ENCODE measurements around the gene ATF3. TPM values are rescaled to one million over a fixed set of nuclear protein-coding genes. Genes with fewer than 3 reads are reported as not detected.

Gene ATF3
- total RNA-seq, 2 experiments from 2014 or later, result 10.4 to 12.7 TPM

GRCh38 chr1:212615201-212615470 is 6.6 kb downstream of the ATF3 start:
- no peaks in the 10 kb centered on the region for H3K9me3 ChIP-seq (ENCODE audit: control insufficient read depth in 1 of 2, insufficient read depth in 1 of 2, low read length in 2 of 2)
- H3K4me3 Mint-ChIP-seq, result no peak overlapping the region
- no peak for TF ChIP-seq CTCF (IDR thresholded peaks at IDR 0.05)
- peaks cover 5% of the 10 kb centered on the region for H3K4me1 Mint-ChIP-seq (ENCODE audit: low read depth)
- H3K27ac ChIP-seq (ENCODE audit: low read depth in 1 of 2, low read length in 2 of 2), result no peak overlapping the region
- peaks cover 8 to 9% of the 10 kb centered on the region in 2 experiments for H3K27me3 ChIP-seq (ENCODE audit: control insufficient read depth in 1 of 2, insufficient read depth in 2 of 2, low read length in 2 of 2)
- no peak for ATAC-seq (ENCODE audit: poor library complexity)
- no peaks in the 10 kb centered on the region for H3K36me3 ChIP-seq (ENCODE audit: insufficient read depth, low read length)
- intact Hi-C loops (cut with DNase I, micrococcal nuclease), result no loop called here
- no peak overlapping the region for H3K27ac Mint-ChIP-seq
- DNase-seq, result no peak
- ChIA-PET CTCF (no interaction called here), POLR2A (no interaction called here)
- H3K9me3 Mint-ChIP-seq, result no peaks in the 10 kb centered on the region
- no peaks in the 10 kb centered on the region for H3K4me1 ChIP-seq (ENCODE audit: insufficient read depth, low read length)
- H3K4me3 ChIP-seq (ENCODE audit: low read length), result no peak overlapping the region
- peaks cover 1% of the 10 kb centered on the region for H3K36me3 Mint-ChIP-seq (ENCODE audit: low read depth)
- H3K27me3 Mint-ChIP-seq, result peaks cover 25% of the 10 kb centered on the region

GRCh38 chr1:212618466-212619210 is 10.1 kb downstream of the ATF3 start:
- intact Hi-C loops (cut with DNase I, micrococcal nuclease), result no loop called here
- H3K27me3 Mint-ChIP-seq, result no peaks in the 10 kb centered on the region
- Histone ChIP-seq H3K9me3 (ENCODE audit: control insufficient read depth in 1 of 2, insufficient read depth in 1 of 2, low read length in 2 of 2) (no peaks in the 10 kb centered on the region), H3K27me3 (ENCODE audit: control insufficient read depth in 1 of 2, insufficient read depth in 2 of 2, low read length in 2 of 2) (no peaks in the 10 kb centered on the region), H3K4me3 (ENCODE audit: low read length) (no peak overlapping the region), H3K4me1 (ENCODE audit: insufficient read depth, low read length) (no peaks in the 10 kb centered on the region), H3K36me3 (ENCODE audit: insufficient read depth, low read length) (no peaks in the 10 kb centered on the region), H3K27ac (ENCODE audit: low read depth in 1 of 2, low read length in 2 of 2) (no peak overlapping the region)
- DNase-seq (no peak), ATAC-seq (ENCODE audit: poor library complexity) (no peak)
- peaks cover 12% of the 10 kb centered on the region for H3K4me1 Mint-ChIP-seq (ENCODE audit: low read depth)
- ChIA-PET CTCF (no interaction called here), POLR2A (no interaction called here)
- no peaks in the 10 kb centered on the region for H3K9me3 Mint-ChIP-seq
- no peaks in the 10 kb centered on the region for H3K36me3 Mint-ChIP-seq (ENCODE audit: low read depth)
- H3K4me3 Mint-ChIP-seq, result no peak overlapping the region
- no peak for TF ChIP-seq CTCF (IDR thresholded peaks at IDR 0.05)
- H3K27ac Mint-ChIP-seq, result no peak overlapping the region

- Histone ChIP-seq H3K9me3 (ENCODE audit: control insufficient read depth in 1 of 2, insufficient read depth in 1 of 2, low read length in 2 of 2) (no peaks in the 10 kb centered on the region), H3K4me3 (ENCODE audit: low read length) (no peak overlapping the region), H3K36me3 (ENCODE audit: insufficient read depth, low read length) (no peaks in the 10 kb centered on the region), H3K27ac (ENCODE audit: low read depth in 1 of 2, low read length in 2 of 2) (no peak overlapping the region), H3K4me1 (ENCODE audit: insufficient read depth, low read length) (no peaks in the 10 kb centered on the region), H3K27me3 (ENCODE audit: control insufficient read depth in 1 of 2, insufficient read depth in 2 of 2, low read length in 2 of 2) (peaks cover 0 to 3% of the 10 kb centered on the region in 2 experiments)
- H3K4me1 Mint-ChIP-seq (ENCODE audit: low read depth), result peaks cover 12% of the 10 kb centered on the region
- H3K27ac Mint-ChIP-seq, result no peak overlapping the region
- H3K27me3 Mint-ChIP-seq, result no peaks in the 10 kb centered on the region
- H3K36me3 Mint-ChIP-seq (ENCODE audit: low read depth), result no peaks in the 10 kb centered on the region
- H3K9me3 Mint-ChIP-seq, result no peaks in the 10 kb centered on the region
- ATAC-seq (ENCODE audit: poor library complexity) (no peak), DNase-seq (no peak)
- H3K4me3 Mint-ChIP-seq, result no peak overlapping the region
- ChIA-PET CTCF (no interaction called here), POLR2A (no interaction called here)
- TF ChIP-seq CTCF (IDR thresholded peaks at IDR 0.05), result no peak
- intact Hi-C loops (cut with DNase I, micrococcal nuclease), result no loop called here
Observed at GRCh38 chr1:212620293-212620692, 11.7 kb downstream of the ATF3 start.

Data from CD4-positive, alpha-beta T cell (primary cell).